ENCODE measurements around the gene ZNF837. TPM values are rescaled to one million over a fixed set of nuclear protein-coding genes. Genes with fewer than 3 reads are reported as not detected.
A peak's percentile ranks its signal among the peaks of the same experiment; 100 is the strongest.

Gene ZNF837
- total RNA-seq, 4 donors from 2014 or later = 0.48 to 4.4 (median 2.1) TPM

DNA sequence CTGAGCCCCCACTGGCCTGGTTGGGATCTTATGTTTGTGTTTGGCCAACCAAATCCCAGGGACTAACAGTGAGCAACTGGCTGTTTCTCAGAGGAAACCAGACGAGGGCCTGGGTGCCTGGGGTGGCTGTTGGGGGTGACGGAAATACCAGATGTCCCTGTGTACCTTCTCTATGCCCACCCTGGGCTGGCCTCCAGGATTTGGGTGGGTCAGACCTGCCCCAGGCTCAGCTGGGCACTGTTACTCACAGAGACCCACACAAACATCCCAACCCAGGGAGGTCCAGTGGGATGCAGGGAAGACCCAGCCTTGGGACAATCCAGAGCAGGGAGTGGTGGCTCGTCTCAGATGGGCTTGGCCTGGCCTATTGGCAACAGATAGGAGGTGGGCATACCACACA, 45.2 kb downstream of the ZNF837 start:
- TF ChIP-seq, protein P1, sequence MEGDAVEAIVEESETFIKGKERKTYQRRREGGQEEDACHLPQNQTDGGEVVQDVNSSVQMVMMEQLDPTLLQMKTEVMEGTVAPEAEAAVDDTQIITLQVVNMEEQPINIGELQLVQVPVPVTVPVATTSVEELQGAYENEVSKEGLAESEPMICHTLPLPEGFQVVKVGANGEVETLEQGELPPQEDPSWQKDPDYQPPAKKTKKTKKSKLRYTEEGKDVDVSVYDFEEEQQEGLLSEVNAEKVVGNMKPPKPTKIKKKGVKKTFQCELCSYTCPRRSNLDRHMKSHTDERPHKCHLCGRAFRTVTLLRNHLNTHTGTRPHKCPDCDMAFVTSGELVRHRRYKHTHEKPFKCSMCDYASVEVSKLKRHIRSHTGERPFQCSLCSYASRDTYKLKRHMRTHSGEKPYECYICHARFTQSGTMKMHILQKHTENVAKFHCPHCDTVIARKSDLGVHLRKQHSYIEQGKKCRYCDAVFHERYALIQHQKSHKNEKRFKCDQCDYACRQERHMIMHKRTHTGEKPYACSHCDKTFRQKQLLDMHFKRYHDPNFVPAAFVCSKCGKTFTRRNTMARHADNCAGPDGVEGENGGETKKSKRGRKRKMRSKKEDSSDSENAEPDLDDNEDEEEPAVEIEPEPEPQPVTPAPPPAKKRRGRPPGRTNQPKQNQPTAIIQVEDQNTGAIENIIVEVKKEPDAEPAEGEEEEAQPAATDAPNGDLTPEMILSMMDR (IDR thresholded peaks at IDR 0.05) = no peak
- no peak for DNase-seq (ENCODE audit: low spot score)
- ATAC-seq (ENCODE audit: low FRiP score) = no peak

DNA sequence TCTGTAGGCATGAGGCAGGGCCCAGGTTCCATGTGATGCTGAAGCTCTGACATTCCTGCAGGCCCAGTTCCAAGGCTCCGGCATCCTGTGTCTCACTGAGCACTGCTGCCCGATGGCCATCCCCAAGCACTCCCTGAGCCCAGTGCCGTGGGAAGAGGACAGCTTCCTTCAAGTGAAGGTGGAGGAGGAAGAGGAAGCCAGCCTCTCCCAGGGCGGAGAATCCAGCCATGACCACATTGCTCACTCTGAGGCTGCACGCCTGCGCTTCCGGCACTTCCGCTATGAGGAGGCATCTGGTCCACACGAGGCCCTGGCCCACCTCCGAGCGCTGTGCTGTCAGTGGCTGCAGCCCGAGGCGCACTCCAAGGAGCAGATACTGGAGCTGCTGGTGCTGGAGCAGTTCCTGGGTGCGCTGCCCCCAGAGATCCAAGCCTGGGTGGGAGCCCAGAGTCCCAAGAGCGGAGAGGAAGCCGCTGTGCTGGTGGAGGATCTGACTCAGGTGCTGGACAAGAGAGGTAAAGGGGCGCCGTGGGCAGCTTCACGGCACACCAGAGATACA, 46.1 kb downstream of the ZNF837 start:
- DNase-seq (ENCODE audit: low spot score) = no peak
- ATAC-seq (ENCODE audit: low FRiP score) = no peak
- TF ChIP-seq, protein P1 (IDR thresholded peaks at IDR 0.05) = no peak

DNA sequence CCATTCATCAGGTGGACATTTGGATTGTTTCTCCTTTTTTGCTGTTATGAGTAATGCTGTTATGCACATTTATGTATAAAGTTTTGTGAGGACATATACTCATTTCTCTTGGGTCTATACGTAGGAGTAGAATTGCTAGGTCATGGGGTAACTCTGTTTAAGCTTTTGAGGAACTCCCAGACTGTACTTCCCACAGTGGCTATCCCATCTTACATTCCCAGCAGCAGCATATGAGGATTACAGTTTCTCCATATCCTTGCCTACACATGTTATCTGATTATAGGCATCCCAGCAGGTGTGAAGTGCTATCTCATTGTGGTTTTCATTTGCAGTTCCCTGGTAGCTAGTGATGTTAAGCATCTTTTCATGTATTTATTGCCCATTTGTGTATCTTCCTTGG, 48.1 kb downstream of the ZNF837 start:
- ATAC-seq (ENCODE audit: low FRiP score) (no peak), DNase-seq (ENCODE audit: low spot score) (no peak)
- TF ChIP-seq, protein P1 (IDR thresholded peaks at IDR 0.05) = no peak

DNA sequence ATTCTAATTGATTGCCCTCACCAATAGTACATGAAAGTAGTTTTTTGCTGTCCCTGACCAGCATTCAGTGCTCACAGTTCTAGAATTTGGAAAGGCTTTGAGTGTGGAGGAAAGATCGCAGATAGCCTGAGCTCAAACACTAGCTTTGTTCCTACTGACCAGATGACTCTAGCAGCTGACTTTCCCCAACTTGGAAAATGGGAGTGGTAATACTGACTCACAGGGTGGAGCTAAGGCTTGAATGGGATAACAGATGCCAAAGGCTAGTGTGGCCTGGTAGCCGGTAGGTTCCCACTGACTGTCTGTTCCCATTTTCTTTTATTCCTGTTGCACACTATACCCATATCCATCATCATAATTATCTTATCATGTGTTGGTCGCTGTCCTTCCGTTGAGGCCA, 50.4 kb downstream of the ZNF837 start:
- TF ChIP-seq, protein P1 (IDR thresholded peaks at IDR 0.05) = no peak
- ATAC-seq (ENCODE audit: low FRiP score) (no peak), DNase-seq (ENCODE audit: low spot score) (no peak)

DNA sequence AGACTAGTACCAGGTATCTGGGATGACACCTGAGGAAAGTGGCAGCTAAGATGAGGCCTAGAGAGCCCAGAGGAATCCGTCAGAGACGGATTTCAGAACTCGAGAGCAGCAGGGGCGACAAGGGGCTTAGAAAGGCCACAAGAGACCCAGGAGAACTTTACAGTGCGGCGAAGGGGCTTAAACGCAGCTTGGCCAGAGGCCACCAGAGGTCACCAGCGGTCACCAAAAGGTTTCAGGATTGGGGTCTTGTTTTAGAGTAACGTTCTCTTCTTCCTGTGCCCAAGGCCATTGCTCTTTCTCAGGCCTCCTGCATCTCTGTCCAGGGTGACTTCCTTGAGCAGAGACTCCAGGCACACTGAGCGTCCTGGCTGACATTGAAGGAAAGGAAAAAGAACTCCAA, 51.8 kb downstream of the ZNF837 start:
- ATAC-seq (ENCODE audit: low FRiP score) (no peak), DNase-seq (ENCODE audit: low spot score) (no peak)
- TF ChIP-seq, protein P1 (IDR thresholded peaks at IDR 0.05) = no peak

DNA sequence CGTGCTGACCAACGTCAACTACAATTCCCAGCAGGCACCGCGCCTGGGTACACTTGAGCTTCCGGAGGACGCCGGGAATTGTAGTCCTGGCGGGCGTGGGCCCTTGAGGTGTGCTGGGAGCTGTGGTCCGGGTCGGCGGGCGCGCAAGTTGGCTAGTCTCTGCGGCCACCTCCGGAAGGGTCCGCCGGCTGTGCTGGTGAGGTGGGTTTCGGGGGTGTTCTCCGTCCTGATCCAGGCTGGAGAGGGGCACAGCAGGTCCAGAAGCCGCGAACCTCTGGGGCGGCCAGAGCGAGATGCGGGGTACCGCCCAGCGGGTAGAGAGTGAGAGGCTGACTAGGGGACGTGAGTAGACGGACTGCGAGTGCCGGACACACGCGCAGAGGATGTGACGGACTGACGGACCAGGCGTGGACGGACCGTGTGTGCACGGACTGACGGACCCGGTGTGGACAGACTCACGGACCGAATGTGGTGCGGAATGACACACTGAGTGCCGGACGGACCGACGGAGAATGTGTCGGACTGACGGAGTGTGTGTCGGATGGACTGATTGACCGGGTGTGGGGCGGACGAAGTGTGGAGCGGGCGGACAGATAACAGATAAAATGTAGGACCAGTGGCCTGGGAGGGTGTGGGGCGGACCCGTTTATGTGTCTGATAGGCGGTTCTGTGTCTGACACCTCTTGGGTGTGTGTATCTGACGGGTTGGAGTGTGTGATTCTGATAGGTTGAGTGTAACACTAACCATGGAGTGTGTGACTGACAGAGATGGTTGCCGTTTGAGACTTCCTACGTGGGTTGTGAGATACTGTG, 53.7 kb downstream of the ZNF837 start, which contains the start of gene ZSCAN22:
TSS of gene ZSCAN22 (plus strand) at position 81 of the 813 bp plus-strand sequence. CDS start 7,809 bp downstream, outside the sequence.
- DNase-seq (ENCODE audit: low spot score) (peak; percentile 97), ATAC-seq (ENCODE audit: low FRiP score) (peak; percentile 99)
- TF ChIP-seq, protein P1 (IDR thresholded peaks at IDR 0.05) = no peak

DNA sequence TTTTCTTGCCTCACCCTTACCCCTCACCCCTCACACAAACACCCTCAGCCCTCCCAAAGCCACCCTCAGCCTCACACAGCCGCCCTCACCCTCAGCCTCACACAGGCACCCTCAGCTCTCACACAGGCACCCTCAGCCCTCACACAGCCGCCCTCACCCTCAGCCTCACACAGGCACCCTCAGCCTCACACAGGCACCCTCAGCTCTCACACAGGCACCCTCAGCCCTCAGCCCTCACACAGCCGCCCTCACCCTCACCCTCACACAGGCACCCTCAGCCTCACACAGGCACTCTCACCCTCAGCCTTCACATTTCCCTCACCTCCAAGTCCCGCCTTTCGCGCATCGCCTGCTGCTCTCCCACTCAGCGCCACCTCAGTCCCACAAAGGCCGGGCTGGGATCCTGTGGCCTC, 54.3 kb downstream of the ZNF837 start:
- no peak for ATAC-seq (ENCODE audit: low FRiP score)
- TF ChIP-seq, protein P1 (IDR thresholded peaks at IDR 0.05) = no peak
- no peak for DNase-seq (ENCODE audit: low spot score)
